T-helper 1 cell treated with Interleukin-12 subunit alpha and Interleukin-12 subunit beta and Interleukin-4 antibody, amounts not matched to agents 30 ng/mL and 1 ng/mL, for 36 hours (primary cell): ENCODE data around the gene OGT. TPM values are rescaled to one million over a fixed set of nuclear protein-coding genes. Genes with fewer than 3 reads are reported as not detected.
"Not testable (repeated sequence)": the region's sequence is repeated elsewhere in the genome, so short reads cannot be mapped to it uniquely, and the experiment has no call there.

ENCODE experiments used
- intact Hi-C: fragments of 100-400 bp; cut with micrococcal nuclease; formaldehyde crosslinking; loops from one replicate; pipeline ENCODE4 v1.15.1; 2024
- total RNA-seq: library from RNA; stranded (reverse); gene quantifications from 2 replicates; pipeline ENCODE4 v1.2.3, GENCODE V29; 2022

The OGT gene
- total RNA-seq, 1 donor from 2014 or later = 309 TPM

DNA sequence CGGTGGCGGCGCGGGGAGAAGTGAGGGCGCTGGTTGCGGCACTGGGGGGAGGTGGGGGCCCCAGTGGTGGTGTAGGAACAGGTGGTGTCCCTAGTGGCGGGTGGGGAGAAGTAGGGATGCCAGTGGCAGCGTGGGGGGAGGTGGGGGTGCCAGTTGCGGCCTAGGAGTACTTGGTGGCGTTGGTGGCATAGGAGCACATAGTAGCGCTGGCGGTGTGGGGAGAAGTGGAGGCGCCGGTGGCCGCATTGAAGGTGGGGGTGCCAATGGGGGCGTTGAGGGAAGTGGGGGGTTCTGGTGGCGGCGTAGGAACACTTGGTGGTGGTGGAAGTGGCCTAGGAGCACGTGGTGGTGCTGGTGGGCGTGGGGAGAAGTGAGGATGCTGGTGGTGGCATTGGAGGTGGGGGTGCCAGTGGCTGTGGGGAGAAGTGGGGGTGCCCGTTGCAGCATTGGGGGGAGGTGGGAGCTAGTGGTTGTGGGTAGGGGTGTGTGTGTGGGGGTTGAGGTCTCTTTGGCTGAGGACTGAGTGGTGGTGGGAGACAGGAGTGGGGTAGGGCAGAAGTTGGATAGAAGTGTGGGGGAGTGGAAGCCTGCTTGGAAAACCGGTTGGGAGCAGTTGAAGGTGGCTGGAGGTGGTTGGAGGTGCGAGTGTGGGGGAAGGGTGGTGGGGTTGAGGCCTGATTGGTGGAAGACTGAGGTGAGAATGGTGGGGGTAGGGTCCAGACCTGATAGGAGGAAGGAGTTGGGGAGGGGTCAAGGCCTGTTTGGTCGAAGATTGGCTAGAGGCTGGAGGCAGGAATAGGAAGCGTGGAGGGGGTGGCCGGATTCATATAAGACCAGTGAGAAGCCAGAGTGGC, 46.5 kb downstream of the OGT start:
- intact Hi-C loops = no loop called here

DNA sequence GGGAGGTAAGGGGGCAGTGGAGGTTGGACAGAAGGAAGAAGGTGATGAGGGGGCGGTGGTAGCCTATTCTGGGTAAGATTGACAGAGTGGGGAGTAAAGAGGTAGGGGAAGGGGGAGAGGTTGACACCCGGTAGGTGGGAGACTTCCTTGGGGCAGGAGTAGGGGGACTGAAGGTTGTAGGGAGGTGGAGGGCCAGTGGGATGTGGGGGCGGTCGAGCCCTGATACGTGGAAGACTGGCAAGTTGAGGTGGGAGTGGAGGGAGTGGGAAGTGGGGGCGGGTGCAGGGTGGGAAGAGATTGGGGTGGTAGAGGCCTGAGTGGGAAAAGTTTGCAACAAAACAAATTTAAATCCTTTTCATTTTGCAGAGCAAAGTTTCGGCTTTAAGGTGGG, 47.1 kb downstream of the OGT start:
- intact Hi-C loops = loop anchor here (5.0 kb wide), 1 partner anchor 72 kb away; no protein-coding TSS in a partner anchor

DNA sequence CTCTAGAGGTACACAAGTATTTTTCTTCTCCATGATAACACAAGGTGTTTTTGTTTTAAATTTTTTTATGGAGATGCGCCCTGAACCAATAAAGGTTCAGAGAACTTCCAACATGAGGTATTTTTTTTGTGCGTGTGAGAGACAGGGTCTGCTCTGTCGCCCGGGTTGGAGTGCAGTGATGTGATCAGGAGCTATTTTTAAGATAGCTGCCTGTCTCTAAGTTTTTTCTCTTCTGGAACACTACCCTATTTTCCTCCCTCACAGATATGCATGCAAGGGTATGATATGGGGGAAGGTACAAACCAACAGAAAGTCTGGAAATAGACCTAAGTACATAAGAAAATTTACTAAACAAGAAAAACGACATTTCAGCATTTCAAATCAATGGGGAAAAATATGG, 48.3 kb downstream of the OGT start:
- intact Hi-C loops = loop anchor here (5.0 kb wide), 1 partner anchor 71 kb away; no protein-coding TSS in a partner anchor

DNA sequence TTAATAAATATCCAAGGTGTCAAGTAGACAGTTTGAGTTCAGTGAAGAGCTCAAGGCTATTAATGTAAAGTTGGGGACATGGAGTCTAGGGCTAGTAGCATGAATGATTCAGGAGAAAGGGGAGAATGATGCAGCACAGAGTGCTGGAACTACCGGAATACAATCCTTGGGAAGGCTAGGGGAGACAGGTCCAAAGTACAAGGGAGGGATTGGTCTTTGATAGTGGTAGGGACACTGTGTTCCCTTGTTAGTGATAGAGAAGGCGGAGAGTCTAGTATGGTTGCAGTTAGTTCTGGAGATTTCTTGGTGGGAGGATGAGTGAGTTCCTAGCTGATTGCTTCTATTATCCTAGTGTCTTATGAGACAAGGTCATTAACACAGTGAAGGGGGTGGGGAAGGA, 54.0 kb downstream of the OGT start:
- intact Hi-C loops = no loop called here

DNA sequence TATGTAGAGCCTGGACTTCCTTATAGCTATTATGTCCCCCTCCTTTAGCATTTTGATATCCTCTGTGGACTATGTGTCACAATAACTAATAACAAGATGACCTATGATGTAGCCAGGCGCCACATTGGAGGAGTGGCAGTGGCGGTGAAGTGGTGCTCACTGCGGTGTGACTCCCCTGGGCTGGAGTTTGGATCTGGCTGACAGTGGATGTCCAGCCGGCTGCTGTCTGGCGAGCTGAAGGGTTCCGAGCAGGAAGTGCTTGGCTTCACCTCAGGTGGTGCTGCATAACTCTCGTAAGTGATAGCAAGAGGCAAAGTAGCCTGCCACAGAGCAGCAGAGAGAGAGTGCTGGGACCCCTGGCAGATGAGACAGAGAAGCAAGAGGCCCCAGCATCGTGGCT, 60.3 kb downstream of the OGT start:
- intact Hi-C loops = not testable (repeated sequence)

DNA sequence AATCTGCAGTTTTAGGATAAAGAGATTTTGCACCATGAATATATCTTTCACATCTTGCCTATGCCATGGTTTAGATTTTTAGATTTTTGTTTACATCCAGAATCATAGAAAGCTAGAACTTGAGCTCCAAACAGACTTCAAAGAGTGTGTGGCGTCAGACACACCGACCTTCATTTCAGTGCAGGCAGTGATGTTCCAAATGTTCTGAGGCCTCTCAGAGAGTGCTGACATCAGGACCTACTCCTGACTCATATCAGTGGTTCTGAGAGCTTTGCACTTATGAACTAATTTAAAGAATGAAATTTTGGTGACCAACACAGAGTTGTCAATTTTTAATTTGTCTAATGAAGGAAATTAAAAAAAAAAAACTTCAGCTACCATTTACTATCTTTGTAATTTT, 67.1 kb downstream of the OGT start:
- intact Hi-C loops = no loop called here

DNA sequence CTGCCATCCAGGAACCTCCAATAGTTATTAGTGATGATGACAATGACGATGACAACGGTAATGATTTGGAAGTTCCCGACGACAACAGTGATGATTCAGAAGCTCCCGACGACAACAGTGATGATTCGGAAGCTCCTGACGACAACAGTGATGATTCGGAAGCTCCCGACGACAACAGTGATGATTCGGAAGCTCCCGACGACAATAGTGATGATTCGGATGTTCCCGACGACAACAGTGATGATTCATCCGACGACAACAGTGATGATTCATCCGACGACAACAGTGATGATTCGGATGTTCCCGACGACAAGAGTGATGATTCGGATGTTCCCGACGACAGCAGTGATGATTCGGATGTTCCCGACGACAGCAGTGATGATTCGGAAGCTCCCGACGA, 70.7 kb downstream of the OGT start:
- intact Hi-C loops = no loop called here

DNA sequence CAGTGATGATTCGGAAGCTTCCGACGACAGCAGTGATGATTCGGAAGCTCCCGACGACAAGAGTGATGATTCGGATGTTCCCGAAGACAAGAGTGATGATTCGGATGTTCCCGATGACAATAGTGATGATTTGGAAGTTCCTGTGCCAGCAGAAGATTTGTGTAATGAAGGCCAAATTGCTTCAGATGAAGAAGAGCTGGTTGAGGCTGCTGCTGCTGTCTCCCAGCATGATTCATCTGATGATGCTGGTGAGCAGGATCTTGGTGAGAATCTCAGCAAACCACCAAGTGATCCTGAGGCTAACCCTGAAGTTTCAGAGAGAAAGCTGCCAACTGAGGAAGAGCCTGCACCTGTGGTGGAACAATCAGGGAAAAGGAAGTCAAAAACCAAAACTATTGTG, 71.2 kb downstream of the OGT start:
- intact Hi-C loops = no loop called here

DNA sequence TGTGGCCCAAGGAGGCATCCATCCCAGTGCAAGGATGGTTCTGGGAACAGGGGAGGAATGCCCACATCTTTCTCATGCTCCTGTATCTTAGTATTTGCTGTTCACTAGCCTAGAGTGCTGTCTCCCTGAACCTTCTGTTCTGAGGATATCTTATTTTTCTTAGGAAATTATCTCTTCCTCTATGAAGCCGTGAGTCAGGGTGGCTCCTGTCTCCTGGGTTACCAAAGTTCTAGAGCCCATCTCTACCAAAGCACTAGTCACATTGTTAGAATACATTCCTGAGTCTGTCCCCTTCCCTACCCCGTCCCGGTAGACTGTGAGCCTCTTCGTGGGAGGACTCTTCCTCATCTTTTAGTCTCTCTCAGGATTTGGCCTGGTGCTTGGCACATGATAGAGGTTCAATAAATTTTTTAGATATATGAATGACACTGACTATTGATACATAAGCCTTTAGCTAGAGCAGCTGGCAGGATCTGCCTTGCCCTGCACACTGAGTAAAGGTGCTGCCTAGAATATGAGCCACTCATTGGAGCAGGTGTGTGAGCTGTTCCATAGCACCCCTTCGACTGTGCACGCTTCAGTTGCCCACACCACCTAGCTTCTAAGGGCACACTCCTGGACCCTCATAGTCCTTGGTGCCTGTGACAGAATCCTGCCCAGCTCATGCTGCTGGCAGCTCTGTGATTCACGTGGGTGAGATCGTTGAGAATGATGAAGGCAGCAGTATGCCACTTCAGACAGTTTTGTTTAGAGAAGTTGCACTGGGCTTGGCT, 72.1 kb downstream of the OGT start:
- intact Hi-C loops = no loop called here

DNA sequence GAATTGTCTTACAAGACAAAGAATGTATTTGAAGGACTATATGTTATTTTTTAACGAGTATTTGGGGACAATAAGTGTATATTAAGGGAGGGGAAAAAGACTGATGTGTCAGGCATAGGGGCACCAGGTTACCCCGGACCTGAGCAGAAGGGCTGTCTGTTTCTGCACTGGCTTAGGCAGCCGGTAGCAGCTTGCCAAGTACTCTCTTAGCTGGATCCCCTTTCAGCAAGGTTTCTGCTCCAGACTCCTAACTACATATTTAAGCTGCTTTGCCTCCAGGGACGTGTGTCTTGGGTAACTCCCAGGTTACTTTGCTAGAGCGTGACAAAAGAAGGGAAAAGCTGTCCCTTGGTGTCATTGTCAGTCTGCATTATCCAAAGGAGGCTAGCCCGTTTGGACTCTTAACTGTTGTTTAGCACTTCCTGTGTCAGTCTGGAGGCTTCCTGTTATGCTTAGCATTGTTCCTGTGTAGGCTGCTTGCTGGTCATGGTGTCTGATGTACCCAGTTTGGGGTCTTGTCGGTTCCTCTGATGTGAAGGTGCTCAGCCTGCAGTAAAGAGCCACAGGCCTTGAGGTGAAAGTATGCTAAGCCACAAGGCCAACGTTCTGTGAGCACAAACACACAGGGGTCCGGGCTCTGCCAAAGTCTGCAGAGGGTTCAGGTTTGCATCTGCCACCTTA, 73.8 kb downstream of the OGT start:
- intact Hi-C loops = no loop called here

DNA sequence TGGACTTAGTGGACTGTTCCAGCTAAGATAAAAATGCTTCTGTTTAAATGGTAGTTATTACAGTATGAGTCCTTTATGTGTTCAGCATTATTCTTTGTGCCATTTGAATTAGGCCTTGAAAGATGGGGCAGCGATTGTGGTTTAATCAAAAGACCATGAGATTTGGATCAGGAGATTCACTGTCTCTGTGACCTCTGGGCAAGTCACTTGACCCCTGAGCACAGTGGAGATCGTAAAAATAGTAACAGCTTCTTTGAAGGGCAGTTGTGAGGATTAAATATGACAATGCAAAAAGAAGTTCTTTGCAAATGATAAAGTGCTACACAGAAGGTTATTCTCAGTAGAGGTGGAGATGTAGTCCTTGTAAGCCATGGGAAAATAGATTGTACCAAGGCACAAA, 74.6 kb downstream of the OGT start:
- intact Hi-C loops = no loop called here

DNA sequence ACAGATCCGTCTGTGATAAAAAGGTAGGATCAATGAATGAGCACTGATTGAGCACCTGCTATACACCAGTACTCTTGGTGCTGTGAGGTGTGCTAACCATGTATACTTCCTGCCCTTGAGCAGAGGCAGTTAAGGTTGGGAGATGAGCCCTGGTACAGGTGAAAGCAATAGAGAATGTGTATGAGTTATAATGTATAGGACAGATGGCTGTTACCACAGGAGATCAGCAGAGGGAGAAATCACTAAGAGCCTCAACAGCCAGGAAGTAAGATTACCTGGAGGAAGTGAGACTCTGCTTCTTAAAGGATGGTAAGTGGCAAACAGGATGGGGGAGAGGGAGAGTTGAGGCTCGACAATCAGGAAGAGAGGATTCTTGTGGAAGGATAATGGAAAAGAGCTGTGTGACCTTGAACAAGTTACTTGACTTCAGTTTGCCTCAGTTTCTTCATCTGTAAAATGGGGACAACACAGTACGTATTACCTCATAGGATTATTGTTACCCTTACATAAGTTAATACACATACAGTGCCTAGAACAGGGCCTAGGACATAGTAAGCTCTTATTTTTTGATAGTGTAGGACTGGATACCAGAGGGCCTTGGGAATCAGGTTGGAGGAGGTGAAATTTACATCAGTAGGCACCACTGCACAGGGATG, 76.3 kb downstream of the OGT start:
- intact Hi-C loops = loop anchor here (1.0 to 2.0 kb wide), 3 partner anchors 9 to 43 kb away; partner anchors contain the start of gene CXCR3

DNA sequence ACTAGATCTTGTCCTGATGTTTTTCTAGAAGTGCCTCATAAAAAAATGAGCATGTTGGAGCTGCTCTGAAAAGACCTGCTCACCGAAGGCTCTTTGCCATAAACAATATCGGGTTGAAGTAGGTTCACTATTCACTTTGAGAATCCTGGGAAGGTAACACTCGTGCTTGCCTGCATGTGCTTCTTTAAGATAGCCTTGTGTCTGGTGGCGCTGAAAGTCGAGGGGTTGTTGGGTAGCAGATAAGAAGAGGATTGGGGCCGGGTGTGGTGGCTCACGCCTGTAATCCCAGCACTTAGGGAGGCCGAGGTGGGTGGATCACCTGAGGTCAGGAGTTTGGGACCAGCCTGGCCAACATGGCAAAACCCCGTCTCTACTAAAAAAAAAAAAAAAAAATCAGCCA, 78.8 kb downstream of the OGT start:
- intact Hi-C loops = not testable (repeated sequence)

DNA sequence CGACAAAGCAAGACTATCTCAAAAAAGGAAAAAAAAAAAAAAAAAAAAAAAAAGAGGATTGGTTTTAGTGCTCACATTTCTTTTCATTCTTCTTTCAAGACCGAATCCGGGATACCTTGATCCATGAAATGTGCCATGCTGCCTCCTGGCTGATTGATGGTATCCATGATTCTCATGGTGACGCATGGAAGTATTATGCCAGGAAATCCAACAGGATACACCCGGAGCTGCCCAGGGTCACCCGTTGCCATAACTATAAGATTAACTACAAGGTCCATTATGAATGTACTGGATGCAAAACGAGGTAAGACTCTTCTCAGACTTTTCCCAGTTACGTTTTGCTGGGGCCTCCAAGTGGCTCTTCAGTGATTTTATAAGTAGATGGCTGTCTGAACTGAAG, 79.4 kb downstream of the OGT start:
- intact Hi-C loops = no loop called here

DNA sequence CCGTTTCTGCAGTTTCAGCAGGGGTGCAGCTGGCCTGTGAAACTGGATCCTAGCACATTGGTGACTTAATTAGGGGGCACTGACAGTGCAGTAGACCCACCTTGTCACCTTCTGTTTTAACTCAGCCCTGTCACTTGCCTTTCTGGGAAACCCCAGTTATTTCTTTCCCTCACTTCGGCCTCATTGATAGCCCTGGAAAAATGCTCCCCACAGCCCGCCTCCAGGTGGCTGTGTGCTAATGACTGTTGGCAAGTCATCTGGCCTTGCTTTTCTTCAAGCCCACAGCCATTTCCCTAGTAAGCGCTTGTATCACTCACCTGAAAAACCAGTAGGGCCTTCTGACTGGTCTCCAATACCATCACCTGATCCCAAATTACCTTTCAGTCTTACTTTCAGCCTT, 82.2 kb downstream of the OGT start:
- intact Hi-C loops = loop anchor here (5.0 kb wide), 2 partner anchors 487 to 503 kb away; partner anchors contain the start of gene IL2RG

DNA sequence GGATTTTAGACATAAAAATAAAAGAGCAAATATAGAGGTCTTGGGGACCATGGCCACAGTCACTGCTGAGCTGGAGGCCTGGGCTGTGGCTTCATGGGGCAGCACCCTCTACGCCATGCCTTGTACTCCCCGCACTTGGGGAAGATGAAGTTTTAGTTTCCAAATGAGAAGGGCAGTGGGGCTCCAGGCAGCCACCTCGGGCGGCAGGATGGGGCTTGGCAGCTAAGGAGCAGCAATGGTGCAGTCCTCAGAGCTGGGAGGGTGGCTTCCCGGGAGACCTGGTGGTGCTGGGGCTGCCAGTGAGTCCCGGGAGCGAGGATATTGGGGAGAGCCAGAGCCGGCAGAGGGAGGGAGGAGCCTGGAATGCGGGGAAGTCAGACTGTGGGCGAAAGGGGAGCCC, 83.0 kb downstream of the OGT start:
- intact Hi-C loops = loop anchor here (5.0 kb wide), 2 partner anchors 486 to 504 kb away; partner anchors contain the start of gene IL2RG

DNA sequence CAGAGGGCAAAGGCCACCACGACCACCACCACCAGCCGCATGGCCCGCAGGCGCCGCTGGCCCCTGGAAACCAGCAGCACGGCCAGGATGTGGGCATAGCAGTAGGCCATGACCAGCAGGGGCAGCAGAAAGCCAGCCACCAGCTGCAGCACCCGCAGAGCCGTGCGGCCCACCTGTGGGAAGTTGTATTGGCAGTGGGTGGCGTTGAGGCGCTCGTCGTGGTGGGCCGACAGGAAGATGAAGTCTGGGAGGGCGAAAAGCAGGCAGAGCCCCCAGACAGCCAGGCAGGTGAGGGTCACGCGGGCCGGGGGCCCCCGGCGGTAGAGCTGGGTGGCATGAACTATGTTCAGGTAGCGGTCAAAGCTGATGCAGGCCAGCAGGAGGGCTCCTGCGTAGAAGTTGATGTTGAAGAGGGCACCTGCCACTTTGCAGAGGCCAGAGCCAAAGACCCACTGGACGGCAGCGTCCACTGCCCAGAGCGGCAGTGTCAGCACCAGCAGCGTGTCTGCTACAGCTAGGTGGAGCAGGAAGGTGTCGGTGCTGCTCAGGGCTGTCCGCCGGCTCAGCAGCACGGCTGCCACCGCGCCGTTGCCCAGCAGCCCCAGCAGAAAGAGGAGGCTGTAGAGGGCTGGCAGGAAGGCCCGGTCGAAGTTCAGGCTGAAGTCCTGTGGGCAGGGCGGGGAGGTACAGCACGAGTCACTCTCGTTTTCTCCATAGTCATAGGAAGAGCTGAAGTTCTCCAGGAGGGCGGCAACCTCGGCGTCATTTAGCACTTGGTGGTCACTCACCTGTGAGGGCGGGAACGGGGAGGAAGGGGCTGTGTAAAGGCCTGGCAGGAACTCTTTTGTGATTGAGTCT, 84.0 kb downstream of the OGT start:
- intact Hi-C loops = loop anchor here (5.0 kb wide), 2 partner anchors 485 to 505 kb away; partner anchors contain the start of gene IL2RG

DNA sequence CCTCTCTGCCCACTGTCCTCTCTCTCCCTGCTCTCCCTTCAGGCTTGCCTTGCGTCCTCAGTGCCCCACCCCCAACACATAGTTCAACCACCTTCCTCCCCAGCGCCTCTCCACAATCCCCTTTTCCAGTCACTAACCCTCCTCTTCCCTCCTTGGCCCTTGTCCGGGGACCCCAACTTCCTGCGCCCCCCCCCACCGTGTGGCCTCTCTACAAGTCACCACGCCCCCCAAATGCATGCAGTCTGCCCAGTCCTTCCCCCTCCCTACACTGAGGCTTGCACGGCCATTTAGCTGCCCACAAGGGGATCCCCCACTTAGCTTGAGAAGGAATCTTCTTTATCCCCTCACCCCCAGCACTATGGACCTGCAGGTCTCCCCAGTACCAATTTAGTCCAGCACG, 84.8 kb downstream of the OGT start:
- intact Hi-C loops = loop anchor here (1.0 to 5.0 kb wide), 5 partner anchors 8 to 505 kb away; partner anchors contain the start of genes IL2RG and TAF1

DNA sequence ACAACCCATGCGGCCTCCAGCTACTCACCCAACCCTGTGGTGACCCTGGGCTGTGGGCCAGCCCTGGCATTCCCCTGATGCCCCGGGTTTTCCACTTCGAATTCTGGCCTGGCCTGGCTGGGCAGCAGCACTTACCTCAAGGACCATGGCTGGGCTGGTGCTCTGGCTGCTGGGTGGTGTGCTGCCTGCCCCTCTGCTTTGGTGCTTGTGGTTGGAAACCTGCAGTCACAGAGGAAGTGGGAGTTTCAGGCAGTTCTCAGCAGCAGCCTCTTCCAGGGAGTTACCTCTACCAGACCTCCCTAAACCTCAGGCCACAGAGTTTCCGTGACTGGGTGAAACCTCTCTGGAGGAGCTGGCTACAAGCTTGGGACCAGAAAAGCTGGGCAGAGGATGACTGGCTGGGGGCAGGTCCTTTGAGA, 85.4 kb downstream of the OGT start, which contains the start of gene CXCR3:
Gene CXCR3 (minus strand): TSS at position 209 of the 419 bp plus-strand sequence. CDS start 62 bp downstream, at position 147.
- intact Hi-C loops = loop anchor here (1.0 to 5.0 kb wide), 5 partner anchors 9 to 506 kb away; partner anchors contain the start of genes IL2RG and TAF1

DNA sequence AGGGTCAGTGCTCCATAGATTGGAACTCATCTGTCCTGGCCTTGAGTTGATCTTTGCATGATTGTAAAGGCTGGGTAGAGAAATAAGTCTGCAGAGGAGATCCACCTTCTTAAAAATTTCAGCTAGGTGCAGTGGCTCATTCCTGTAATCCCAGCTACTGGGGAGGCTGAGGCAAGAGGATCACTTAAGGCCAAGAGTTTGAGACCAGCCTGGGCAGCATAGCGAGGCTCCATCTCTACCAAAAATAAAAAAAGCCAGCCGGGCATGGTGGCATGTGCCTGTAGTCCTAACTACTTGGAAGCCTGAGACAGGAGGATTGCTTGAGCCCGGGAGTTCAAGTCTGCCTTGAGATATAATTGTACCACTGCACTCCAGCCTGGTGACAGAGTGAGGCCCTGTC, 85.9 kb downstream of the OGT start:
- intact Hi-C loops = loop anchor here (1.0 to 5.0 kb wide), 5 partner anchors 9 to 506 kb away; partner anchors contain the start of genes IL2RG and TAF1
